Liver (tissue), 9 donors: Measurements from ENCODE around the gene GPR84. TPM values are rescaled to one million over a fixed set of nuclear protein-coding genes. Genes with fewer than 3 reads are reported as not detected.
A peak's percentile ranks its signal among the peaks of the same experiment; 100 is the strongest.

ENCODE experiments used
- DNase-seq: peaks from one replicate; pipeline ENCODE4 v3.0.0-alpha.2; 2017; ENCODE audit warnings: low spot score
- H3K27ac ChIP-seq, 2 donors: one replicate each; pipeline ENCODE4 v1.7.0; 2013; ENCODE audit warnings: inconsistent platforms in 2 of 2, low read length in 2 of 2, control low read depth in 1 of 2, low read depth in 1 of 2, mild to moderate bottlenecking in 1 of 2
- H3K27me3 ChIP-seq, 4 donors: one replicate each; pipeline versions ENCODE4 v1.6.1 to v1.7.0; 2013; ENCODE audit warnings: low read length in 3 of 4, inconsistent platforms in 1 of 4, mild to moderate bottlenecking in 1 of 4, moderate library complexity in 1 of 4; ENCODE audit not compliant: control insufficient read depth in 4 of 4, insufficient read depth in 4 of 4
- H3K36me3 ChIP-seq, 4 donors: one replicate each; pipeline versions ENCODE4 v1.6.1 to v1.7.0; 2013; ENCODE audit warnings: low read length in 3 of 4, mild to moderate bottlenecking in 3 of 4, low read depth in 1 of 4, moderate library complexity in 1 of 4; ENCODE audit not compliant: control insufficient read depth in 4 of 4, insufficient read depth in 3 of 4
- H3K4me1 ChIP-seq, 4 donors: one replicate each; pipeline versions ENCODE4 v1.6.1 to v1.7.0; 2013; ENCODE audit warnings: low read length in 3 of 4, mild to moderate bottlenecking in 3 of 4, moderate library complexity in 1 of 4; ENCODE audit not compliant: control insufficient read depth in 4 of 4, insufficient read depth in 4 of 4
- H3K4me3 ChIP-seq, 3 donors: one replicate each; pipeline versions ENCODE4 v1.6.1 to v1.7.0; 2013; ENCODE audit warnings: low read length in 3 of 3, control low read depth in 1 of 3, low read depth in 1 of 3, mild to moderate bottlenecking in 1 of 3
- H3K9ac ChIP-seq, 2 donors: one replicate each; pipeline ENCODE4 v1.7.0; 2013; ENCODE audit warnings: low read length in 2 of 2, mild to moderate bottlenecking in 2 of 2, moderate library complexity in 2 of 2, control low read depth in 1 of 2, low read depth in 1 of 2
- H3K9me3 ChIP-seq, 4 donors: one replicate each; pipeline versions ENCODE4 v1.6.1 to v1.7.0; 2013; ENCODE audit warnings: low read length in 3 of 4; ENCODE audit not compliant: control insufficient read depth in 4 of 4
- RAD21 ChIP-seq, 2 donors: IDR thresholded peaks; 2 replicates each; pipeline ENCODE4 v1.6.1; 2016; ENCODE audit warnings: antibody characterized with exemption in 2 of 2, mild to moderate bottlenecking in 2 of 2
- RXRA ChIP-seq, 2 donors: IDR thresholded peaks; 2 replicates each; pipeline ENCODE4 v1.6.1; 2017 to 2018; ENCODE audit warnings: antibody characterized with exemption in 2 of 2, mild to moderate bottlenecking in 1 of 2
- WGBS: extraction: QIAGEN DNeasy Blood & Tissue Kit; methylation state at CpG from one replicate; pipeline ENCODE4 v1.1.7; 2013; 5-methylcytosine and 5-hydroxymethylcytosine counted together
- polyA plus RNA-seq, 2 donors: library from polyadenylated mRNA; stranded (reverse) in 1 of 2; unstranded in 1 of 2; fragments of 200-250 nt in 1 of 2; fragments of >200 nt in 1 of 2; fragmentation: Nextera tagmentation in 1 of 2; extraction: Ambion mirVana in 1 of 2; gene quantifications; one replicate each; pipeline versions ENCODE4 v1.2.1 to v1.2.3, GENCODE V29; 2013 to 2015
- total RNA-seq, 2 donors: library from RNA; depleted of rRNA; stranded (reverse); fragments of >200 nt; gene quantifications; one replicate each; pipeline ENCODE4 v1.2.3, GENCODE V29; 2014
- TF ChIP-seq, protein P1 (sequence below): IDR thresholded peaks from 2 replicates; pipeline ENCODE4 v1.6.1; 2016; ENCODE audit warnings: antibody characterized with exemption, mild to moderate bottlenecking
- TF ChIP-seq, protein P2 (sequence below): fragments of 150-350 bp; IDR thresholded peaks from 2 replicates; pipeline ENCODE4 v1.5.1; 2017; ENCODE audit warnings: improper control_type of control experiment, low read depth, low read length; ENCODE audit not compliant: missing input control
- donor health status: healthy.
- donor health status: healthy.
- donor health status: healthy.
- donor health status: healthy.
- donor health status: healthy.

GPR84 gene
- total and polyA plus RNA-seq, 4 donors: 0.09 to 0.37 (median 0.33) TPM; not detected in 1

DNA sequence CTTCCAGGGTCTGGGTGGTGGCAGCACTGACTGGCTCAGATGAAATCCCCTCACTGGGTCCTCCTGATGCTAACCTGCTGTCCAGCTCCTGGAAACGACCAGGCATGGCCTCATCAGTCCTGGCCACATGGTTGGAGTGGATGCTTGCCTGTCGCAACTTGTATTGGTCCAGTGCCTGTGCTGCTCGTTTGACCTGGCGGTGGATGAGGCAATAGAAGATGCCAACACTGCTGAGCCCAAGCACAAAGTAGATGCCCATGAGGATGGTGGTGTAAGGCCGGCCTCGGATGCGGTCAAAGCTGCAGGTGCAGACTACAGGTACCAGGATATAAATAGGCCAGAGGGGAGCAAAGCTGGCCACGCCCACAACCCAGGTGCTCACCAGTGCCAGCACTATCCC is 1.2 kb downstream of the GPR84 start:
- no peaks in the 10 kb centered on the region for H3K27me3 ChIP-seq
- no peaks in the 10 kb centered on the region for H3K9me3 ChIP-seq
- no peak for DNase-seq
- H3K27ac ChIP-seq: no peak overlapping the region
- no peak overlapping the region for H3K9ac ChIP-seq
- H3K36me3 ChIP-seq: no peaks in the 10 kb centered on the region
- WGBS: 61% methylated on average over 8 of the region's 8 CpGs
- no peak overlapping the region for H3K4me3 ChIP-seq
- H3K4me1 ChIP-seq: peaks cover 3 to 12% (median 8%) of the 10 kb centered on the region in 4 donors
- no peak for TF ChIP-seq RAD21 (IDR thresholded peaks at IDR 0.05)
- TF ChIP-seq, protein P1, sequence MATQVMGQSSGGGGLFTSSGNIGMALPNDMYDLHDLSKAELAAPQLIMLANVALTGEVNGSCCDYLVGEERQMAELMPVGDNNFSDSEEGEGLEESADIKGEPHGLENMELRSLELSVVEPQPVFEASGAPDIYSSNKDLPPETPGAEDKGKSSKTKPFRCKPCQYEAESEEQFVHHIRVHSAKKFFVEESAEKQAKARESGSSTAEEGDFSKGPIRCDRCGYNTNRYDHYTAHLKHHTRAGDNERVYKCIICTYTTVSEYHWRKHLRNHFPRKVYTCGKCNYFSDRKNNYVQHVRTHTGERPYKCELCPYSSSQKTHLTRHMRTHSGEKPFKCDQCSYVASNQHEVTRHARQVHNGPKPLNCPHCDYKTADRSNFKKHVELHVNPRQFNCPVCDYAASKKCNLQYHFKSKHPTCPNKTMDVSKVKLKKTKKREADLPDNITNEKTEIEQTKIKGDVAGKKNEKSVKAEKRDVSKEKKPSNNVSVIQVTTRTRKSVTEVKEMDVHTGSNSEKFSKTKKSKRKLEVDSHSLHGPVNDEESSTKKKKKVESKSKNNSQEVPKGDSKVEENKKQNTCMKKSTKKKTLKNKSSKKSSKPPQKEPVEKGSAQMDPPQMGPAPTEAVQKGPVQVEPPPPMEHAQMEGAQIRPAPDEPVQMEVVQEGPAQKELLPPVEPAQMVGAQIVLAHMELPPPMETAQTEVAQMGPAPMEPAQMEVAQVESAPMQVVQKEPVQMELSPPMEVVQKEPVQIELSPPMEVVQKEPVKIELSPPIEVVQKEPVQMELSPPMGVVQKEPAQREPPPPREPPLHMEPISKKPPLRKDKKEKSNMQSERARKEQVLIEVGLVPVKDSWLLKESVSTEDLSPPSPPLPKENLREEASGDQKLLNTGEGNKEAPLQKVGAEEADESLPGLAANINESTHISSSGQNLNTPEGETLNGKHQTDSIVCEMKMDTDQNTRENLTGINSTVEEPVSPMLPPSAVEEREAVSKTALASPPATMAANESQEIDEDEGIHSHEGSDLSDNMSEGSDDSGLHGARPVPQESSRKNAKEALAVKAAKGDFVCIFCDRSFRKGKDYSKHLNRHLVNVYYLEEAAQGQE: peak; percentile 70

DNA sequence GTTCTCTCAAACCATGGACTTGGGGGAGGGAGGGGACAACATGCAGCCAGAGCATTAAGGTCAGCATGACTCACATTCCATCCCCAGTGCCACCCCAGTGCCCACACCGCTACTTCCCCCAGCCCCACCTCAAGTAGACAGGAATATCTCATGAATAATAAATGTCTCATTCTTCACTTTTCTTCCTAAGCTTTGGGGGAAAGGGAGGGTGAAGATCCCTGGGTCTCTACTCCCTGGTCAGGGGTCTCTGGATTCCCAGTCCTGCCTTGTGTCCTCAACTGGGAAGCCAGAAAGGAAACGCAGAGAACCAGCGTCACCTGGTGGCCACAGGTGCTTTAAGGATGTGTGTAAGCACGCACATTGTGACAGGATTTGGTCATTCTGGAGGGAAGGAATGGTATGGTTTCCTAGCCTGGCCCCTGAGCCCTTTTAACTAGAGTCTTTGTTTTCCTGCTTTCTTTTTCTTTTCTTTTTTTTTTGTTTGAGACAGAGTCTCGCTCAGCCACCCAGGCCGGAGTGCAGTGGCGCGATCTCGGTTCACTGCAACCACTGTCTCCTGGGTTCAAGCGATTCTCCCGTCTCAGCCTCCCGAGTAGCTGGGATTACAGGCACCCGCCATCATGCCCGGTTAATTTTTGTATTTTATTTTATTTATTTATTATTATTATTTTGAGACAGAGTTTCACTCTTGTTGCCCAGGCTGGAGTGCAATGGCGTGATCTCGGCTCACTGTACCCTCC is 3.4 kb downstream of the GPR84 start:
- no peak overlapping the region for H3K4me3 ChIP-seq
- H3K9me3 ChIP-seq: no peaks in the 10 kb centered on the region
- no peak overlapping the region for H3K9ac ChIP-seq
- peaks cover 6 to 19% (median 10%) of the 10 kb centered on the region in 4 donors for H3K4me1 ChIP-seq
- 63% methylated on average over 16 of the region's 16 CpGs for WGBS
- no peak overlapping the region for H3K27ac ChIP-seq
- H3K36me3 ChIP-seq: no peaks in the 10 kb centered on the region
- TF ChIP-seq, protein P1: no peak
- TF ChIP-seq RAD21 (IDR thresholded peaks at IDR 0.05): peak; percentile 96
- TF ChIP-seq, protein P2, sequence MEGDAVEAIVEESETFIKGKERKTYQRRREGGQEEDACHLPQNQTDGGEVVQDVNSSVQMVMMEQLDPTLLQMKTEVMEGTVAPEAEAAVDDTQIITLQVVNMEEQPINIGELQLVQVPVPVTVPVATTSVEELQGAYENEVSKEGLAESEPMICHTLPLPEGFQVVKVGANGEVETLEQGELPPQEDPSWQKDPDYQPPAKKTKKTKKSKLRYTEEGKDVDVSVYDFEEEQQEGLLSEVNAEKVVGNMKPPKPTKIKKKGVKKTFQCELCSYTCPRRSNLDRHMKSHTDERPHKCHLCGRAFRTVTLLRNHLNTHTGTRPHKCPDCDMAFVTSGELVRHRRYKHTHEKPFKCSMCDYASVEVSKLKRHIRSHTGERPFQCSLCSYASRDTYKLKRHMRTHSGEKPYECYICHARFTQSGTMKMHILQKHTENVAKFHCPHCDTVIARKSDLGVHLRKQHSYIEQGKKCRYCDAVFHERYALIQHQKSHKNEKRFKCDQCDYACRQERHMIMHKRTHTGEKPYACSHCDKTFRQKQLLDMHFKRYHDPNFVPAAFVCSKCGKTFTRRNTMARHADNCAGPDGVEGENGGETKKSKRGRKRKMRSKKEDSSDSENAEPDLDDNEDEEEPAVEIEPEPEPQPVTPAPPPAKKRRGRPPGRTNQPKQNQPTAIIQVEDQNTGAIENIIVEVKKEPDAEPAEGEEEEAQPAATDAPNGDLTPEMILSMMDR: peak; percentile 84
- peak in 1 of 2 donors; percentile 12 for TF ChIP-seq RXRA (IDR thresholded peaks at IDR 0.05)
- no peaks in the 10 kb centered on the region for H3K27me3 ChIP-seq
- DNase-seq: peak; percentile 83
